ENCODE data around the gene AOAH.

DNA sequence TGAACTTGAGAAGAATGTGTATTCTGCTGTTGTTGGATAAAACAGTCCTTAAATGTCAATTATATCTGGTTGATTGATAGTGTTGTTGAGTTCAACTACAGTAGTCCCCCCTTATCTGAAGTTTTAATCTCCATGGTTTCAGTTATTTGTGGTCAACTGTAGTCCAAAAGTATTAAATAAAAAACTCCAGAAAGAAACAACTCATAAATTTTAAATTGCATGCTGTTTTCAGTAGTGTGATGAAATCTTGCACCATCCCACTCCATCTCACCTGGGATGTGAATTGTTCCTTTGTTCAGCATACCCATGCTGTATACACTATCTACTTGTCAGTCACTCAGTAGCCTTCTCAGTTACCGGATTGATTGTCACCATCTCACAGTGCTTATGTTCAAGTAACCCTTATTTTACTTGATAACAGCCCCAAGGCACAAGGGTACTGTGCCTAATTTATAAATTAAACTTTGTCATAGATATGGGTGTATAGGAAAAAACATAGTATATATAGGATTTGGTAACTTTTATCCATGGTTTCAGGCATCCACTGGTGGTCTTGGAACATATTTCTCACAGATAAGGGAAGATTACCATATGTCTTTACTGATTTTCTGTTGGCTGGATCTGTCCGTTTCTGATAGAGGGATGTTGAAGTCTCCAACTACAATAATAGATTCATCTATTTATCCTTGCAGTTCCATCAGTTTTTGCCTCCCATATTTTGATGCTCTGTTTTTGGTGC lies 57.1 kb downstream of the AOAH start:
- TF ChIP-seq, protein P1, sequence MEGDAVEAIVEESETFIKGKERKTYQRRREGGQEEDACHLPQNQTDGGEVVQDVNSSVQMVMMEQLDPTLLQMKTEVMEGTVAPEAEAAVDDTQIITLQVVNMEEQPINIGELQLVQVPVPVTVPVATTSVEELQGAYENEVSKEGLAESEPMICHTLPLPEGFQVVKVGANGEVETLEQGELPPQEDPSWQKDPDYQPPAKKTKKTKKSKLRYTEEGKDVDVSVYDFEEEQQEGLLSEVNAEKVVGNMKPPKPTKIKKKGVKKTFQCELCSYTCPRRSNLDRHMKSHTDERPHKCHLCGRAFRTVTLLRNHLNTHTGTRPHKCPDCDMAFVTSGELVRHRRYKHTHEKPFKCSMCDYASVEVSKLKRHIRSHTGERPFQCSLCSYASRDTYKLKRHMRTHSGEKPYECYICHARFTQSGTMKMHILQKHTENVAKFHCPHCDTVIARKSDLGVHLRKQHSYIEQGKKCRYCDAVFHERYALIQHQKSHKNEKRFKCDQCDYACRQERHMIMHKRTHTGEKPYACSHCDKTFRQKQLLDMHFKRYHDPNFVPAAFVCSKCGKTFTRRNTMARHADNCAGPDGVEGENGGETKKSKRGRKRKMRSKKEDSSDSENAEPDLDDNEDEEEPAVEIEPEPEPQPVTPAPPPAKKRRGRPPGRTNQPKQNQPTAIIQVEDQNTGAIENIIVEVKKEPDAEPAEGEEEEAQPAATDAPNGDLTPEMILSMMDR (IDR thresholded peaks at IDR 0.05; ENCODE audit: extremely low read depth in 1 of 2, insufficient read depth in 1 of 2, low read depth in 1 of 2, low read length in 2 of 2), result no peak
- TF ChIP-seq POLR2A (IDR thresholded peaks at IDR 0.05; ENCODE audit: low read depth, low read length) (no peak), EZH2 (IDR thresholded peaks at IDR 0.05; ENCODE audit: borderline replicate concordance, low read depth, low read length, severe bottlenecking) (no peak), JUN (IDR thresholded peaks at IDR 0.05; ENCODE audit: borderline replicate concordance, insufficient read depth, insufficient read length, low read depth) (no peak), POLR2AphosphoS5 (IDR thresholded peaks at IDR 0.05; ENCODE audit: insufficient read depth, low read depth, low read length) (no peak)

Measured in endothelial cell of umbilical vein (primary cell).